GM18511 (cell line): ENCODE results near the gene CCER1.
A peak's percentile ranks its signal among the peaks of the same experiment; 100 is the strongest.

Experiments
- ATAC-seq: cut with Tn5 transposase; IDR thresholded peaks from one replicate; pipeline ENCODE4 v1.9.1; 2021; ENCODE audit warnings: mild to moderate bottlenecking, moderate library complexity; ENCODE audit not compliant: unreplicated experiment

The CCER1 gene

DNA sequence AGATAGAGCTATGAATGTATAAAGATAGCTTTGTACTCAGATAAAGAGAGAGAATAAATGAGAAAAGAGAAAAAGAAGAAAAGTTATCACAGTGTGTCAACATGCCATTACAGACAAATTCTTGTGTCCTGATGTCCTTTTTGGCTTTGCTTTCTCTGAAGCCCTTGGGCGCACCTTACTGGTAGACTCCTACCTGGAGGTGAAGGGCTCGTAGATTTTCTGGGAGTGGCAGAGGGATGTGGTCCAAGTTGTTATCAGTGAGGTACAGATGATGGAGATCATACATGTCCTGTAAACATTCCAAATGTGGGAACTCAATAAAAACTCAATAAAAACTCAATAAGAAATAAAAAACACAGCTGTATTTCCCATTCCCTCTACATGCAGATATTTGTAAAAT lies 14.9 kb upstream of the CCER1 start:
- no peak for ATAC-seq

DNA sequence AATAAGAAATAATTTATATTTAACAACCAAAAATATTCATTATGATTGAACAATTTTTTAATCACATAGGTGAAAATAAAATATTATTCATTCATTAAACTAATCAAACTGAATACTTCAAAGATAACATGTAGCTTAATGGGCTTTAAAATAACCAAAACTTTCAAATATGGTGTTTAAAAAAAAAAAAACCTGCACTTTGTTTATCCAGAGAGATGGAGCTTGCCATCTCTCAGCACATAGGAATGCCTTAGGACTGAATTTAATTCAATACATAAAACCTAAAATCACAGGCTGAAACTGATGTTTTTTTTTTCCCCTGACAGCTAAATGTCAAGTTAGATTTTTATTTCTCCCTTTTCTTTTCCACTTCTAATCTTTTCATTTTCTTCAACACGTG lies 14.4 kb upstream of the CCER1 start:
- ATAC-seq: no peak

- ATAC-seq: peak; percentile 75
These were observed 10.2 kb upstream of the CCER1 start for GRCh38 chr12:90965204-90965603.

DNA sequence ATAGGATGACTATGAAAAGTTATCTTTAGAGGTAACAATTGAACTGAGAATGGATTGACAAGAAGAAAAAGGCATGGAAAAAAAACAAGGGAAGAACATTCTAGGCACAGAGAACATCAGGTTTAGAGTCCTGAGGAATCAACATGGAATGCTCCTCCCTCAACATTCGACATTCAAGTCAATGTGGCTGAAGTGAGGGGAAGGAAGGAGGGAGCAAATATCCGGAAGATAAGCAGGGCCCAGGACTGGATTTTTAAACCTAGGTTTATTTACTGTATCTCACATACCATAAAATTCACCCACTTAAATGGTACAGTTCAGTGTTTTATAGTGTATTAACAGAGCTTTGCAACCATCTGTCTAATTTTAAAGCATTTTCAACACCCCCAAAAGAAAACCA lies 9.6 kb upstream of the CCER1 start:
- no peak for ATAC-seq

- no peak for ATAC-seq
These were observed 9.0 kb upstream of the CCER1 start for GRCh38 chr12:90963946-90964345.

DNA sequence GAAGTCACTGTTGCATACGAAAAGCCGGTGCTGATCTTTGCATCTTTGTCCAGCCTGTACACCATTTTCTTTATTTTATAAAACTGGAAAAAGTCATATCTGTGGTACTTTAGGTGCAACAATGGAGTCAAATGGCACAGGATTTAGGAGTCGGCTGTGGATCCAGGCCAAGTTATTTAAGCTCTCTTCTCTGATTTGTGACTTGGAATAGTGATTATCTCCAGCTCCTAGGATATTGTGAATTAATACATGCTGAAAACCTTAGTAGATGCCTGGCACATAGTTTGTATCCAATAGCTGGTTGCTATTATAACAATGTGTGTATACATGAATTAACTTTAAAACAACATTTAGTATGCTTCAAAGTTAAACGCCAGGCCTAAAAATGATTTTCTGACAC lies 6.2 kb upstream of the CCER1 start:
- no peak for ATAC-seq

- ATAC-seq: peak; percentile 85
These were observed 4.7 kb upstream of the CCER1 start for GRCh38 chr12:90959538-90960139.

DNA sequence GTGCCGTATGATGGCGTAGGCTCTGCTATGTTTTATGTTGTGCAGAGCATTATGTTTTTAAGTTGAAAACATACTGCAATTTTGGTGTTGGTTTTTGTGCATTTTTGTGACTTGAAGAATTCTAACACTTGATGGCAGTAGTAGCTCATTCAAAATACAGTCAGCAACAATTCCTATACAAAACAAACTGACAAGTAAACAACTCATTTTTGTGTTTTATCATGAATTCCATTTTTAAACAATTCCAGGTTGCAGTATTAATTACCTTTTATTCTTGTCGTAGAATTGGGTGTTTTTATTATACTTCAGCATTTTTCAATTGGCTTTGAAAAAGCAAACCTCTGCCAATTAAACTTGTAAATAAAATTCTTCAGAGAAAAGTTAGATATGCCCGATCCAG lies 4.1 kb upstream of the CCER1 start:
- no peak for ATAC-seq

- no peak for ATAC-seq
These were observed 3.4 kb upstream of the CCER1 start for GRCh38 chr12:90958347-90958746.

- no peak for ATAC-seq
These were observed 548 bp downstream of the CCER1 start for GRCh38 chr12:90954428-90954827.

GRCh38 chr12:90953956-90954421 lies 987 bp downstream of the CCER1 start:
- ATAC-seq: peak; percentile 73

GRCh38 chr12:90951432-90952105 lies 3.4 kb downstream of the CCER1 start:
- ATAC-seq: no peak

DNA sequence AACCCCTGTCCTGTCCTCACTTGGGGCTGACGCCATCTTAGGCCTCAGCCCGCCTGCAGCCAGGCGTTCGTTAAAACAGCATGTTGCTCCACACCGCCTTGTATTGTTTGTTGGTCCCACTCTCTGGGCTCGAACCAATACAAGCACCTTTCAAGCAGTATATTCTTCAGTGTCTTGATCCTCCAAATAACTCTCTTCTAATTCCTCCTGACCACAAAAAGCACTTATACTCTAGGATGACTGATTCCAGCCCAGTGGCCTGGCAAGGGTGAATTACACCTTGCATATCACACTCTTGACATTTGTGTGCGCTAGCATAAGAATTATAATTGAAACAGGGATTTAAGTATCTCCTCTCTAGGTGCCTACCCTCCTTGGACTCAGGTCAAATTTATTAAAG lies 7.1 kb downstream of the CCER1 start:
- no peak for ATAC-seq

DNA sequence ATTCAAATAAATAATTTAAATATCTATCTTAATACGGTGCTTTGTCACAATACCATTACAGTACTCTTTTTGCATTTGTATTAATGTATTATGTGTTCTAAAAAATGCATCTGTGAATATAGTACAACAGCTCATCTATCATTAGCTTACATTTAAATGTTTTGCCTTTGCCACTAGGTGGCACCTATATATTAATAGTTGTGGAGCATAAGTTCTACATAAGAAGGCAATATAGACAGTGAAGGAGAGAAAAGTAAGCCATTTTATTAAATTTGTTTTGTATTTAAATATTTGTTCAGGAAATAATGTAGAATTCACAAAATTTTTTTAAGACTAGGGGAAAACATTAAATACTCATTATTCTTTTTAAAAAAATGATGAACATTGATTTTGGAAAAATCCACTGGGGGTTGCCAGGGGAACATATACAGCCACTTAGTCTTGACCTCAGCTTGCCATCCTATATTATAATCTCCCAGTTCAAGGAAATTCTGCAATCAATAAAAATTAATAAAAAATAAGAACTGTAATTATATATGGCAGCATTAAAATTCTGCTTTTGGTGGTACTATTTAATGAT lies 9.8 kb downstream of the CCER1 start:
- peak; percentile 83 for ATAC-seq

DNA sequence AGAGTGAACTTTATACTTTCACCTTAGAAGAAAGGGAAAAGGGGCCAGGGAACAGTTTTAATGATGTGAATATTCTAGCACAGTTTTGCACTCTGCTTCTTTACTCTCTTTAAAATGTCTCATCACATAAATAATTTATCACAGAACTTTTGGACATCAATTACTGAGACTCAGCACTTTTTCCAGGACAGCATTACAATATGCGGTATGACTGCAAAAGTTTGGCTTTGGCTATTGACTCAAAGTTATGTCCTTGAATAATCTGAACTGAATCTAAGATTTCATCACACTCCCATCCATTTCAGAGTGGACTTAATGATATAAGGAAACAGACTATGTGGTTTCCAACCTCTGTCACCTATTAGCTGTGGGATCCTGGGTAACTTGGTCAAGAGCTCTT lies 11.7 kb downstream of the CCER1 start:
- no peak for ATAC-seq

DNA sequence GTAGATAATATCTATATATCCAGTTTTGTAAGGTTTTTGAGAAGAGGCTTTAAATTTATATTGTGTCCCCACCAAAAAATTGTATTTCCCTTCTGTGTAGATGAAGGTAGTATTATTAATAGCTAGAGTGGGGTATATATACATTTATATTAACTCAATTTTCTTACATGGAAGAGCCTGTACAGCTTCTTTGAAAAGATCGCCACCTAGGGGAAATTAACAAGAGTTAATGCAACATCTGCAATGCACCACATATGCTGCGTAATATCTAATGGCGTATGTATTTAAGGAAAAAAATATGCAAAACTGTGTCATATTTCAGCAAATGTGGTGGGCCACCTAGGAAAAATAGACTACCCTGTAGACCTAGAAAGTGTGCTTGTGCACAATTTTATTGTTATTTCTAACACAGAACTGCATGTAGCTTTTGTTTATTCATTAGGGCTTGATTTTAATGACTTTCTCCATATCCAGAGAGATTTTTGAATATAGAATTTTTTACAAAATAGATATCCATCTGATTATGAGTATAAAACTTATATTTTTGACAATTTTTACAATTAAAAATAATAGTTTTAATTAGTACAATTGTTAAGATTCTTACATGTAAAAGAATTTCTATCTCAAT lies 14.0 kb downstream of the CCER1 start:
- ATAC-seq: peak; percentile 81

DNA sequence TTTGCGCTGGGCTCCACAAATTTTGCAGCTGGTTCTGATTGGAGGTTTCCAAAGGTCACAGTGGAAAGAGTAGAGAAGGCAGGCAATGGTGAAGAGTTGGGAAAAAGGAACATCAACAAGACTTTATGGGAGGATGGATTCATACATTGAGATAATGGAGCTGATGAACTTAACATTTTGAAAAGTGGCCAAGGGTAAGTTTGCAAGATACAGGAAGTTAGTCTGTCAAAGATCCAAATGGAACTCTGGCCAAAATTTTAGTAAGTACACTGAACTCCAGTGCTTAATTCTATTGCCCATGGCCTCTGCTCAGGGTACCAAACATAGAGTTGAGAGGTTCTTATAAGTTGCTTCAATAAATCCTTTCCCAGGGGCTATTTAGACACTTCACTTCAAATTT lies 15.6 kb downstream of the CCER1 start:
- ATAC-seq: no peak

GRCh38 chr12:90938451-90938850 lies 16.5 kb downstream of the CCER1 start:
- no peak for ATAC-seq

DNA sequence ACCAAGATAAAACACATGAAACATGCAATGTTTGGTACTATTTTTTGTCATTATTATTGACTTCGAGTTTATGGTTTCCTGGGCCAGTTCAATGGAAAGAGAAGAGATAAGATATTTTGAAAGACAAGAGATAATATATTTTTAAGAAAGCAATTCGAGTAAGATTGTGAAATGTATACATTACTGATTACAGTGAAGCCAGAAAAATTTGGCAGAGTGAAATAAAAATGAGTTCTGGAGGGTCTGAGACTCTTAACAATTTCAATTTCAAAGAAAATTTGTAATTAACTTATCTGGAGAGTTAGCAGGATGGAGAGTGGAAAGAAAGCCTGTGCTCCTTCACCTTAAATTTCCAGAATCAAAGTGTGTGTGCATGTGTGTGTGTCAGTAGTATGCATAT lies 17.3 kb downstream of the CCER1 start:
- ATAC-seq: no peak

DNA sequence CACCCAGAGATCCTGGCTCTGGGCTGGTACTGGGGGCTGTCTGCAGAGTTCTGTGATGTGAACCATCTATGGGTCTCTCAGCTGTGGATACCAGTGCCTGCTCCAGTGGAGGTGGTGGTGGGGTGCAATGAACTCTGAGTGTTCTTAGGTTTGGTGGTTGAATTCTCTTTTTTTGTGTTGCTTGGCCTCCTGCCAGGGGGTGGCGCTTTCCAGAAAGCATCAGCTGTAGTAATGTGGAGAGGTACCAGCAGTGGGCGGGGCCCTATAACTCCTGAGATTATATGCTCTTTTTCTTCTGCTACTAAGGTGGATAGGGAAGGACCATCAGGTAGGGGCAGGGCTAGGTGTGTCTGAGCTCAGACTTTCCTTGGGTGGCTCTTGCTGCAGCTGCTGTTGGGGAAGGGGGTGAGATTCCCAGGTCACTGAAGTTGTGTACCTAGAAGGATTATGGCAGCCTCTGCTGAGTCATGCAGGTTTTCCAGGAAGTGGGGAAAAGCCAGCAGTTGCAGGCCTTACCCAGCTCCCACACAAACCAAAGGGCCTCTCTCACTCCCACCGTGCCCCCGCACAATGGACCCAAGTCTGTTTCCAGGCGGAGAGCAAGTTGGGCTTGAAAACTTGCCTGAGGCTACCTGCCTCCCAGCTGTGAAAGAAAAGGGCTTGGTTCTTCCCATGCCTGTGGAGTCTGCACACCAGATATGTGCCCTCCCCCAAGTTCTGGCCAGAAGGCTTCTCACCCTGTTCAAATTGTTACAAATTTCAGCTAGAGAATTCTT lies 18.6 kb downstream of the CCER1 start:
- no peak for ATAC-seq

DNA sequence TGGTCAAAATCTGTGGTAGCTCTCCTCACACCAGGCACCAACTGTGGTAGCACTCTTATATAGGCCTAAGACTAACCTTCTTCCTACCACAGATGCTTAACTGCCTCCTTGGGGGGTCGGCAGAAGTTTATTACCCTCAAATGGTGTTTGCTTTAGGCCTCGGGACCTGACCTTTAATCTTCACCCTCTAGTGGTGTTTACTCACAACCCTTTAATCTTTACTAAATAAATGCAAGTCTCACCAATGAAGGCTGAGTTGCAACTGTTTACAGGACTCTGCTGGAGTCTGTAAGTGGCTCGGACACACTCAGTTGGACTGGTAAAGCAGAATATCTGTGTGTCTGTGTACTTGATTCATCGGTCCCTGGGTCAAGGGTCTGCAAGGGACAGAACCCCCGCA lies 29.4 kb downstream of the CCER1 start:
- ATAC-seq: no peak
